GM12891 (cell line): ENCODE data around the gene RILP.
"Not testable (repeated sequence)": the region's sequence is repeated elsewhere in the genome, so short reads cannot be mapped to it uniquely, and the experiment has no call there.

Source experiments
- DNase-seq: peaks from one replicate; pipeline ENCODE4 v3.0.0; 2011; ENCODE audit warnings: low spot score; ENCODE audit not compliant: insufficient read length
- FAIRE-seq: peaks from 2 replicates; lab custom pipeline; 2011; peaks lifted over from hg19 to GRCh38; lab: Jason Lieb, UNC
- PAX5 ChIP-seq: IDR thresholded peaks from 2 replicates; pipeline ENCODE4 v1.6.1; 2011; ENCODE audit warnings: low read length, moderate library complexity, mild to moderate bottlenecking; ENCODE audit not compliant: insufficient read depth, severe bottlenecking
- POLR2A ChIP-seq: IDR thresholded peaks from 2 replicates; pipeline ENCODE4 v1.6.1; 2011; ENCODE audit warnings: low read depth, low read length, control low read depth
- POLR2AphosphoS5 ChIP-seq: IDR thresholded peaks from 2 replicates; pipeline ENCODE4 v1.6.1; 2011; ENCODE audit warnings: low read depth, low read length, control low read depth
- POU2F2 ChIP-seq: IDR thresholded peaks from 2 replicates; pipeline ENCODE4 v1.6.1; 2011; ENCODE audit warnings: low read depth, mild to moderate bottlenecking, control low read depth, low read length, moderate library complexity
- SPI1 ChIP-seq: IDR thresholded peaks from 2 replicates; pipeline ENCODE4 v1.6.1; 2011; ENCODE audit warnings: low read depth, low read length, control low read depth
- TAF1 ChIP-seq: IDR thresholded peaks from 2 replicates; pipeline ENCODE4 v1.6.1; 2011; ENCODE audit warnings: low read depth, low read length, control low read depth

The RILP gene

DNA sequence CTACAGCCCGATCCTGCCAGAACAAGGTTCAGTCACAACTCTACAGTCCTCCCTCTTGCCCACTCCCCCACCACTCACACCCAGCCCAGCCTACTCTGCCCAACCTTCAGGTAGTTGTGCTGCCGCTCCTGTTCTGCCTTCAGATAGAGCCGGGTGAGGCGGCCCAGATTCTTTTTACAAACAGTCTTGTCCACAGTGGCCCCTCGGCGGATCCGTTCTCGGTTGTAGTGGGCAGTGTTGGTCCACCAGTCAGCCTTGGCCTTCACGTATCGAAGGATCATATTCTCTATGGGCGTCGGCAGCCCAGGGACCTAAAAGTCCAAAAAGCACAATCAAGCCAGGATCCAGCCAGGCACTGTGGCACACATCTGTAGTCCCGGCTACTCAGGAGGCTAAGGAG is 26.7 kb upstream of the RILP start:
- no peak for FAIRE-seq
- 0 out of 2 replicates have a peak, but pooled peaks have one; percentile 28 for TF ChIP-seq POLR2AphosphoS5
- TF ChIP-seq POU2F2 = no peak
- no peak for DNase-seq

DNA sequence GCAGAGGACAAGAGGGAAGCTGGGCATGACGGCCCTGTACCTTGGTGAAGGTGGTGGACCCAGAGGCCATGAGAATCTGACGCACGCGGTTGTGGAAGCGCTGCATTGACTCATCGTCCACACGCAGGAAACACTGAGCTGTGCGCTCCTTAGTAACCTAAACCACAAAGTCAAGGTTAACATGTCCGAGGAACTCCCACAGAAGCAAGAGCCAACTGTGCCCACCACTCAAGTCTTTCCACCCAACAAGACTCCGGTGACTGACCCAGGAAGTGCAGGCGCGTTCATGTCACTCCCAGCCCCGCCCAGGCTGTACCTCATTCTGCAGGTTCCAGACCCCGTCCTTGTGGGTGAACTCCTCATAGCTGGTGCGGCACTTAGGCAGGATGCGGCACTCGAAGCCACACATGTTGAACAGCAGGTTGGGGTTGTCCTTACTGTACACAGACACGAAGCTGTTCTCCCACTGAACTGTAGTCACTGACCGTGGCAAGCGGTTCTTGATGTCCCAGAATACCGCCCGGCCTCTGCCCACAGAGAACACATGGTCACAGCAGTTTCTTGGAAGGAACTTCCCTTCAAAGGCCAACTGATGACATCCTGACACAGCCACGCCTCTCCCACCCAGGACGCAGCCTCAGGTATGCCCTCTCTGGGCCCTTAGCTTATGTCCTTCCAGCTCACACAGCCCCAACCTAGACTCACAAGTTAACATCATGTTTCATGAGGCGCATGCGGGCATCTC is 23.5 kb upstream of the RILP start:
- DNase-seq = no peak
- TF ChIP-seq POLR2AphosphoS5 = no peak
- TF ChIP-seq PAX5 = no peak
- no peak for TF ChIP-seq POLR2A
- no peak for TF ChIP-seq TAF1
- TF ChIP-seq SPI1 = no peak
- TF ChIP-seq POU2F2 = no peak
- FAIRE-seq = no peak

DNA sequence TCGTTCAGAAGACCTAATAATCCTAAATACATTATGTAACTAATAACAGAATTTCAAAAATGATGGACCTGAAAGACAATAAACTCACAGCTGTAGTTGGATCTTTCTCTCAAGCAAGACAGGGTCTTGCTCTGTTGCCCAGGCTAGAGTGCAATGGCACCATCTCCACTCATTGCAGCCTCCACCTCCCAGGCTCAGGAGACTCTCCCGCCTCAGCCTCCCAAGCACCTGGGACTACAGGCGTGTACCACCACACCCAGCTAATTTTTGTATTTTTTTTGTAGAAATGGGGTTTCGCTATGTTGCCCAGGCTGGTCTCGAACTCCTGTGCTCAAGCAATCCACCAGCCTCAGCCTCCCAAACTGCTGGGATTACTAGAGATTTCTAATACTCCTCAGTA is 14.3 kb upstream of the RILP start:
- not testable (repeated sequence) for DNase-seq, FAIRE-seq

DNA sequence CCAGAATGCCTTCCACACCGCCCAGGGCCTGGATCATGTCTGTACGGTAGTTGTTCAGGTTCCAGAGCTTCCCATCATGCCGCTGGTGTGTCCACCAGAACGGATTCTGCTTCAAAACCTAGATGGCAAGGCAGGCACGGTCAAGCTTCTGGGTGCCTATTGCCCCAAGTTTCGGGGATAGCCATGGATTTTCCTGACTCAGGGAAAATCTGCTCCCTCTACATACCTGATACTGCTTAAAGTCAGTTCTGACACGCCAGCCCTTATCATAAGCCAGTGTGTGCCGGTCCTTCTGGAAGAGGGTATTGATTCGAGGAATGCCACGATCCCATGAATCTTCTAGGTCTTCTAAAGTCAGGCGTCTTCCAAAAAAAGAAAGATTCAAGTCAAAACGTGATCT is 11.4 kb upstream of the RILP start:
- FAIRE-seq (no peak), DNase-seq (no peak)
- TF ChIP-seq POLR2A (no peak), POLR2AphosphoS5 (peak; percentile 38; the same call in 1 of the 2 replicates)

DNA sequence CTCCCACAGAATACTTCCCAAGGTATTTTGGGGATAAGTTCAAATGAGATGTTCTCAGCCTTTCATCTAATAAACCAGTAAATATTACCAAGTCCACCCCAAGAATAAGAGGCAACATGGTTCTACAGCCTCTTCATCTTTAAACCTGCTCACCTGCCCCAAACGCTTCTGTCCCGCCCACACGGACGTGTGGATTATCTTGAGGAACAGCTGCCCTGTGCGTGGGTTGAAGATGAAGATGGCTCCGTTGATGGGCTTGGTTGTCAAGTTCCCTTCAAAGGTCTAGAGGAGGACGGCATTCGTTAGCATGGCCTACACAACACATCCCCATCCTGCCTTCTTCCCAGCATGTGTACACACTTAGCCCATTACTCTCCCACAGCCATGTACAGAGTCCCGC is 8.4 kb upstream of the RILP start:
- DNase-seq = no peak
- TF ChIP-seq PAX5 (no peak), POLR2AphosphoS5 (no peak), POLR2A (no peak), TAF1 (no peak), POU2F2 (no peak), SPI1 (no peak)
- FAIRE-seq = peak; percentile 71

DNA sequence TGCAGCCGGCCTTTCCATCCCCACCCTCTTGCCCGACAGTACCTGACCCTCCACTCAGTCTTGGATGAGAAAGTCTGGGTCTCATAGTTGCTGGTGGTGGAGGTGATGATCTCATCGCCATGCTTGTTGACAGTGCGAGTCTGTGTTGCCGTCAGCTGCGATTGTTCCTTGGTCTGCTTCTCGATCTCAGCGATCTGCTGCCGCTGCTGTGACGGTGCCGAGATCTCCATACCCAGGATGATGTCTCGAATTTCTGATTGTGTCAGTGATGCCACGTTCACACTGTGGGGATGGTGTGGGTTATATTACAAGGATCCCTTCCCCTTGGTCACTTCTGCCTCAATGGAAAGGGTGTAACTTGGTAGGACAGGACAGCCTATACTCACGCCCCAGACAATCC is 4.1 kb upstream of the RILP start:
- DNase-seq = no peak
- FAIRE-seq = no peak
- TF ChIP-seq SPI1 (no peak), TAF1 (no peak), POLR2AphosphoS5 (no peak), POLR2A (no peak), PAX5 (no peak), POU2F2 (no peak)

DNA sequence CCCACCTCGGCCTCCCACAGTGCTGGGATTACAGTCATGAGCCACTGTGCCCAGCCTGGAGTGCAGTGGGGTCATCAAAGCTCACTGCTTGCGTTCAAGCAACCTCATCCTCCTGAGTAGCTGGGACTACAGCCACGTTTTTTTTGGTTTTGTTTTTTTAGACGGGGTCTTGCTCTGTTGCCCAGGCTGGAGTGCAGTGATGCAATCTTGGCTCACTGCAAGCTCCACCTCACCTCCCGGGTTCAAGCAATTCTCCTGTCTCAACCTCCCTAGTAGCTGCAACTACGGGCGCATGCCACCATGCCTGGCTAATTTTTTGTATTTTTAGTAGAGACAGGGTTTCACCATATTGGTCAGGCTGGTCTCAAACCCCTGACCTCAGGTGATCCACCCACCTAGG is 3.1 kb upstream of the RILP start:
- FAIRE-seq, DNase-seq: not testable (repeated sequence)

DNA sequence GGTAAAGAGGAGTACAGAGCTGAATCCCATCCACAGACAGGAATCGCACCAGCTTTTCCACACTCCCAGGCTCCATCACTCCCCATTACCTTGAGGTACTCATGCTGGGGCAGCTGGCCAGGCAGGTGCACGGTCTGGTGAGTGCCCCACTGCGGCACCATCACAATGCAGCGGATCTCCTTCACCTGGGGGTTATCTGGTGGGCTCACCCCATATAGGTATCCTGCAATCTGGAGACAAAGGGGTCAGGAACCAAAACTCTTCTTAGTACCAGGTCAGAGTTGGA is 1.8 kb upstream of the RILP start:
- DNase-seq (no peak), FAIRE-seq (no peak)
- TF ChIP-seq SPI1 (no peak), PAX5 (no peak), TAF1 (no peak), POU2F2 (no peak), POLR2A (no peak), POLR2AphosphoS5 (no peak)

DNA sequence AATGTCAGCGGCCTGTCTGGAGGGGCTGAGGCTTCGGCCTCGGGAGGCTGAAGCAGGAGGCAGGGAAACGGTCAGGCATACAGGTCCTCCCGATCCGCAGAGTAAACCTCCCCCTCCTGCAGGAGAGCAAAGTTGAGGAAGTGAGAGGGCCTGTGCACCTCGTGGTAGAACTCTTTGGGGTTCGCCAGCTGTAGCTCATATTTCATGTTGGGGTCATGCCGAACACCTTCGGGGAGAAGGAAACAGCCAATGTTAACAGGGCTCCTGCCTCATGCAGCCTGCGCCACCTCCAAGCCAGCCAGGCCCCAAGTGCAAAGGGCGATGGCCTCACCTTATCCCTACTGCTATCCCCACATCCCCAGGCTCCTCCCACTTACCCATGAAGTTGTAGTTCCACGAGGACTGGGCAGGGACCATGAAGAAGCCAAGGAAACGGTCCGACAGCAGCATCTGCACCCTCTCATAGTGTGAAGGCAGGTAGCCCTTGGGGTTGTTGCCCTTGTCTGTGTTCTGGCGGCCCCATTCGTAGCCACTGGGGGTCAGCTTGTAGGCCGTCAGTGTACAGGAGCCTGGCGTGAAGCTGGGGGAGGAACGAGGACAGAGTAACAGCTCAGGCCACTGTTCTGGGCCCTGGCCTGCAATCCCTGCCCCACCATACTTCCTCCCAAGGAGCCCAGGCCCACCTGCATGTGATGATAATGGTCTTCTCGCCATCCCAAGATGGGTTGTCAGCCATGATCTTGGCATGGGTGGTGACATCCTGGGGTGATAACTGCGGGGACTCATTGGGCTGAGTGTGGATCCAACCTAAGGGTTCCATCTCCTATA is 1.3 kb upstream of the RILP start:
- peak; percentile 58 for FAIRE-seq
- peak; percentile 81 for TF ChIP-seq SPI1
- peak; percentile 36; the same call in 1 of the 2 replicates for TF ChIP-seq POLR2A
- TF ChIP-seq TAF1 = no peak
- DNase-seq = no peak

DNA sequence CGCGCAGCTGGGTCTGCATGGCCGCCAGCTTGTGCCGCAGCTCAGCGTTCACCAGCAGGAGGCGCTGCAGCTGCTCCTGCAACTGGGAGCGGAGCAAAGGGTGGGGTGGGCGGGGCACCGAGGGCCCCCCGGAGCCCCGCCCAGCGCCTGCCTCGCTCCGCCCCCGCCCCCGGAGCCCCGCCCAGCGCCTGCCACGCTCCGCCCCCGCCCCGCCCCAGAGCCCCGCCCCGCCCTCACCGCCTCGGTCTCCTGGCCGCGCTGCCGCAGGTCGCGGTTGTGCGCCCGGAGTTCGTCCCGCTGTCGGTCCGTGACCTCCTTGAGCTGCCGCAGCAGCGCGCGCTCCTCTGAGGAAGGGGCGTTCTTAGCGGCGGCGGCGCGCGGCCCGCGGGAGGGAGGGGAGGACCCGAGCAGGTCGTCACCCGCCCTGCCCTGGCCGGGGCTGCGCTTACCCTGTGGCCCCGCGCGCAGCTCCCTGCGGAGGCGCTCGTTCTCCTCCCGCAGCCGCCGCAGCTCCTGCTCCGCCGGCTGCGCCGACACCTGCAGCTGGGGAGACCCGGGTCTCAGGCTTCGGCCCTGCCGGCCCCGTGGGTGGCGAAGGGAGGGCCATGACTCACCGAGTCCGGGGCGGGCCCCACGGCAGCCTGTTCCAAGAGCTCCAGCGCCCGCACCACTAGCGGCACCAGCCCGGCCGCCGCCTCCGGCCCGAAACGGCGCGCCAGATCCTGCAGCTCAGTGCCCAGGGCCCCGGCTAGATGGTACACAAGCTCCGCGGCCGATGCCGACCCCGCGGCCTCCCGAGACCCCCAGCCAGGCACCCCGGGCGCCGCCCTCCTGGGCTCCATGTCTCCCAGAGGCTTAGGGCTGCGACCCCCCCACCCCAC is 463 bp downstream of the RILP start:
- DNase-seq (peak; percentile 95), FAIRE-seq (no peak)
- TF ChIP-seq PAX5 = peak; percentile 65
- TF ChIP-seq SPI1 = no peak
- TF ChIP-seq TAF1 = 0 out of 2 replicates have a peak, but pooled peaks have one; percentile 15
